HEK293 (cell line): ENCODE measurements around the gene ALOX15B.

Source experiments
- ATF2 ChIP-seq: fragments of 450-650 bp; formaldehyde crosslinking; IDR thresholded peaks from 2 replicates; pipeline ENCODE4 v1.5.1; 2016; ENCODE audit warnings: missing biosample characterization, missing genetic modification characterization, low read depth
- CTCF ChIP-seq: fragments of 450-650 bp; formaldehyde crosslinking; IDR thresholded peaks from 2 replicates; pipeline ENCODE4 v1.5.1; 2016; ENCODE audit warnings: missing biosample characterization, missing genetic modification characterization
- GLI4 ChIP-seq: fragments of 450-650 bp; formaldehyde crosslinking; IDR thresholded peaks from 2 replicates; pipeline ENCODE4 v1.5.1; 2016; ENCODE audit warnings: missing biosample characterization, missing genetic modification characterization
- MEIS1 ChIP-seq: sonication (generic); formaldehyde crosslinking; IDR thresholded peaks from 2 replicates; pipeline ENCODE4 v1.8.1; 2022; ENCODE audit warnings: missing genetic modification reagents, mild to moderate bottlenecking, borderline replicate concordance
- REST ChIP-seq: fragments of 450-650 bp; formaldehyde crosslinking; IDR thresholded peaks from 2 replicates; pipeline ENCODE4 v1.5.1; 2016; ENCODE audit warnings: missing biosample characterization, missing genetic modification characterization
- ZFP3 ChIP-seq: fragments of 450-650 bp; formaldehyde crosslinking; IDR thresholded peaks from 2 replicates; pipeline ENCODE4 v1.5.1; 2016; ENCODE audit warnings: low read depth, missing biosample characterization, missing genetic modification characterization
- ZNF530 ChIP-seq: fragments of 450-650 bp; formaldehyde crosslinking; IDR thresholded peaks from 2 replicates; pipeline ENCODE4 v1.5.1; 2016; ENCODE audit warnings: low read depth, missing biosample characterization, missing genetic modification characterization
- ZNF785 ChIP-seq: fragments of 450-650 bp; formaldehyde crosslinking; IDR thresholded peaks from 2 replicates; pipeline ENCODE4 v1.5.1; 2016; ENCODE audit warnings: missing biosample characterization, missing genetic modification characterization
- TF ChIP-seq, protein P1 (sequence below): fragments of 450-650 bp; formaldehyde crosslinking; IDR thresholded peaks from 2 replicates; pipeline ENCODE4 v1.5.1; 2017; ENCODE audit warnings: missing biosample characterization, missing genetic modification characterization

DNA sequence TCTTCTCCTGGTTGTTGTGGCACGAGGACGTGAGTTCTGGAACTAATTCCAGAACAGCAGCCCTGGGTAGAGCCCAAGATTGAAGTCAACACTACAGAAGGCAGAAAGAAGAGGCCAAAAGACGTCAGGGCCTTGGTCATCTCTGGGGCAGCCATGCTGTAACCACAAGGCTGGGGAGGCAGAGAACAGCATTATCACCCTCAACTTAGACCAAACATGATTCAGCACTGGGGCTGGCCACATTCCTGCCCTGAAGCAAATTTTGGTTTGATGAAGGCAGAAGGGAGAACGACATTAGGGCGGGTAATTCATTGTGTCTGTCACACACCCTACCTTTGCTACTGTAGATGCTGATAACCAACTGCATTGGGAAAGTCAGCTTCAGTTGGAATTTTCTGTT is 9.7 kb upstream of the ALOX15B start:
- no peak for TF ChIP-seq REST (tag by site-specific recombination)
- no peak for TF ChIP-seq ZNF785 (tag by site-specific recombination)
- no peak for TF ChIP-seq CTCF (tag by site-specific recombination)
- no peak for TF ChIP-seq ZFP3
- TF ChIP-seq ZNF530: no peak
- no peak for TF ChIP-seq GLI4 (tag by site-specific recombination)
- TF ChIP-seq, protein P1, sequence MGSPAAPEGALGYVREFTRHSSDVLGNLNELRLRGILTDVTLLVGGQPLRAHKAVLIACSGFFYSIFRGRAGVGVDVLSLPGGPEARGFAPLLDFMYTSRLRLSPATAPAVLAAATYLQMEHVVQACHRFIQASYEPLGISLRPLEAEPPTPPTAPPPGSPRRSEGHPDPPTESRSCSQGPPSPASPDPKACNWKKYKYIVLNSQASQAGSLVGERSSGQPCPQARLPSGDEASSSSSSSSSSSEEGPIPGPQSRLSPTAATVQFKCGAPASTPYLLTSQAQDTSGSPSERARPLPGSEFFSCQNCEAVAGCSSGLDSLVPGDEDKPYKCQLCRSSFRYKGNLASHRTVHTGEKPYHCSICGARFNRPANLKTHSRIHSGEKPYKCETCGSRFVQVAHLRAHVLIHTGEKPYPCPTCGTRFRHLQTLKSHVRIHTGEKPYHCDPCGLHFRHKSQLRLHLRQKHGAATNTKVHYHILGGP (tag by site-specific recombination): no peak
- no peak for TF ChIP-seq ATF2 (tag by site-specific recombination)
- TF ChIP-seq MEIS1 (CRISPR knock-in tag): no peak
